ENCODE results near the gene DNAJA4.
"Not testable (repeated sequence)": the region's sequence is repeated elsewhere in the genome, so short reads cannot be mapped to it uniquely, and the experiment has no call there.

The DNAJA4 gene

DNA sequence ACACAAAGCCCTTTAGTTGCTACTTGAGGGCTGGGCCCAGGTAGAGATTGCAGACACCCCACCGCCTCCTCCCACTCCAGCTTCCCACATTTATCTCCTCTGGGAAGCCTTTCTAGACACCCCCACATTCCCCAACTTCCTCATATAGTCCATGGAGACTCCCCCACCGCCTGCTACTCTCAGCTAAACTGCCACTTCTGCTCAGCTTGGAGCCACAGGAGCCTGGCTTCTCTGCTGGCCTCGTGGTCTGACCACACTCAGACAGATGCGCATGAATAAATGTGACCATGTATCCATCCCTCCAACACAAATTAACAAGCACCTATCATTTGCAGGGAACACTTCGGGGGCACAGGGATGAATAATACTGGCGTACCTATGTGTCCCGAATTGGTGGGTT lies 19.5 kb upstream of the DNAJA4 start:
- DNase-seq, result no peak

DNA sequence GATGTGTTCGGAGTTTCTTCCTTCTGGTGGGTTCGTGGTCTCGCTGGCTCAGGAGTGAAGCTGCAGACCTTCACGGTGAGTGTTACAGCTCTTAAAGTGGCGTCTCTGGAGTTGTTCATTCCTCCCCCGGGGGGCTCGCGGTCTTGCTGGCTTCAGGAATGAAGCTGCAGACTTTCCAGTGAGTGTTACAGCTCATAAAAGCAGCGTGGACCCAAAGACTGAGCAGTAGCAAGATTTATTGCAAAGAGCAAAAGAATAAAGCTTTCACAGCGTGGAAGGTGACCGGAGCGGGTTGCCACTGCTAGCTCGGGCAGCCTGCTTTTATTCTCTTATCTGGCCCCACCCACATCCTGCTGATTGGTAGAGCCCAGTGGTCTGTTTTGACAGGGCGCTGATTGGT lies 19.0 kb upstream of the DNAJA4 start:
- not testable (repeated sequence) for DNase-seq

DNA sequence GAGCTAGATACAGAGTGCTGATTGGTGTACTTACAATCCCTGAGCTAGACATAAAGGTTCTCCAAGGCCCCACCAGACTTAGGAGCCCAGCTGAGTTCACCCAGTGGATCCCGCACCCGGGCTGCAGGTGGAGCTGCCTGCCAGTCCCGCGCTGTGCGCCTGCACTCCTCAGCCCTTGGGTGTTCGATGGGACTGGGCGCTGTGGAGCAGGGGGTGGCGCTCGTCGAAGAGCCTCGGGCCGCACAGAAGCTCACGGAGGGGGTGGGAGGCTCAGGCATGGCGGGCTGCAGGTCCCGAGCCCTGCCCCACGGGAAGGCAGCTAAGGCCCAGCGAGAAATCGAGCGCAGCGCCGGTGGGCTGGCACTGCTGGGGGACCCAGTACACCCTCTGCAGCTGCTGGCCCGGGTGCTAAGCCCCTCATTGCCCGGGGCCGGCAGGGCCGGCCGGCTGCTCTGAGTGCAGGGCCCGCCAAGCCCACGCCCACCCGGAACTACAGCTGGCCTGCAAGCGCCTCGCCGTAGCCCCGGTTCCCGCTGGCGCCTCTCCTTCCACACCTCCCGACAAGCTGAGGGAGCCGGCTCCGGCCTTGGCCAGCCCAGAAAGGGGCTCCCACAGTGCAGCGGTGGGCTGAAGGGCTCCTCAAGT lies 18.3 kb upstream of the DNAJA4 start:
- not testable (repeated sequence) for DNase-seq

DNA sequence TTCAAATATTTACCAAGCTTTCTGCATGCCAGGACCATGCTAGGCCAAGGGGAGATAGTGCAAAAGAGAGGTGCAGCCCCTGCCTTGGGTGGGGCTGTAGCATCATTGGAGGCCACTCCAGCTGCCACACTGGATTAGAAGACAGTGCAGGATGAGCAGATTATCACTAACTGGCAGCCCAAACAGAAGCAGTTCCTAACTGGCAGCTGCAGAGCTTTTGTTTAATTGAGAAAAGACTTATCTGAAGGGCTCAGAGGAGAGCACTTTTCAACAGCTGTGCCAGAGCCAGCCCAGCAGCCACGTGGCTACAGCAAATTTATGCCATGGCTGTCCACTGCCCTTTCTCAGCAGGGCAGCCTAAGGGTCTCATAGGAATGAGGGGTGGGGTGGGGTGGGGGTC lies 16.5 kb upstream of the DNAJA4 start:
- no peak for DNase-seq

DNA sequence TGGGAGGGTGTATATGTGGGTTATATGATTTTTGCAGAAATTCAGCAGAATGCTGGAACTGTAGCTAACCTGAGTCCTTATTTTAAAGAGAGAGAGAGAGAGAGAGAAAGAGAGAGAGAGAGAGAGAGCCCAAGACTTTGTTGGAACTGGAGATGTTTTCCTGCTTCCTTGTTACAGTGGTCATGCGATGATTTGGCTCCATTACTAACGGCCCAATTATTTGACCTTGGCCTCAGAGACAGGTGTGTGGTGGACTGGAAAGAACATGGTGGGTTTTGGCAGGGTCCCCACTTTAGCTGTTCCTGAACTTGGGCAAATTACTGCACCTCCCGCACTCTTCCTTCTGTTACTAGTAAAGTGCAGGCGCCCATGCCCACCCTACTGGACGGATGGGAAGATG lies 15.2 kb upstream of the DNAJA4 start:
- DNase-seq, result no peak

DNA sequence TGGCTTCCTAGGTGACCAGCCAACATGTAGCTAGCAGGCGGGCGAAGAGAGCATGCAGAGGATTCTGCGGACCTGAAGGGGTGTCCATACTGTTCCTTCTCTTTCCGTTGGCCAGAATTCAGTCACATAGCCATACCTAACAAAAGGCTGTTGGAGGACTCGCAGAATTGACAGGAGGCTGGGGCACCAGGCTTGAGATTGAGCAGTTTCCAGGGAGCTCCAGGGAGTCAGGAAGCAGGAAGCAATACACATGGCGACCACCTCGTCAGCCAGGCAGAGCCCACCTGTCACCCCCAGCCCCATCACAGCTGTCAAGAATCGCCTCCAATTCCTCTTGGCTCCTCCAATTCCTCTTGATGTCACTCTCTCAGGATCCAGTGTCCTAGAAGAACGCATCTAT lies 13.2 kb upstream of the DNAJA4 start:
- DNase-seq, result no peak

DNA sequence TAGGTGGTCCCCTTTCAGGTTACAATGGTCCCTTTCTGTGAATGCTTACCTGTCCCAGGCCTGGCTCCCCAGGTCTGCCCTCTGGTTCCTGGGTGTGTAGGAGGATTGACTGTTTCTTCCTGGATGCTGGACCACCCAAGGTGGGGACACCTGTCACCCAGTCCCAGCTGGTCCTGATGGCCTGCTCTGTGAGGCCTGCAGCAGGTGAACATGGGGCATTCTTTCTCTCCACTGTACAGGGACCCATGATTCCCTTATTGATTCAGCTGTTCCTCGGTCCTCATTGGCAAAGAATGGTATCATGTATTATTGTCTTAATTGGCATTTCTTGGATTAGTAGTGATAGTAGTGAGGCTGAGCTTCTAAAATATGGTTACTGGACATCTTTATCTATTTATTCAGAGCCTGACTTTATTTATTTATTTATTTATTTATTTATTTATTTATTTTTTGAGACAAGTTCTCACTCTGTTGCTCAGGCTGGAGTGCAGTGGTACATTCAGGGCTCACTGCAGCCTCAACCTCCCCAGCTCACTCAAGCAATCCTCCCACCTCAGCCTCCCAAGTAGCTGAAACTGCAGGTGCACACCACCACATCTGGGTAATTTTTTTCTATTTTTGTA lies 8.8 kb upstream of the DNAJA4 start:
- DNase-seq, result no peak

DNA sequence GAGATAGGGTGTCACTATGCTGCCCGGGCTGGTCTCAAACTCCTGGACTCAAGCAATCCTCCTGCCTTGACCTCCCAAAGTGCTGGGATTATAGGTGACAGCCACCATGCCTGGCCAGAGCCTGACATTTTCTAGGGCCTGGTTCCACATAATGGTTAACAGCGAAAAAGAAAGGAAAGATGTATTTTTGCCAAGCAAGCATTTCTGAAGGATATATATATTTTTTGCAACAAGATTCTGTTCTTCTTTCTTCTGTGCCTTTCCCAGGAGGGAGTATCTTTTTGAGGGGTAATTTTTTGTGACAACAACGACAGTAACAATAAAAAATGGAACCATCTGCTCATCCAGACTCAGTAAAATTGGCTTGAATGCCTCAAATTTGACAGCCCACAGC lies 8.3 kb upstream of the DNAJA4 start:
- no peak for DNase-seq

DNA sequence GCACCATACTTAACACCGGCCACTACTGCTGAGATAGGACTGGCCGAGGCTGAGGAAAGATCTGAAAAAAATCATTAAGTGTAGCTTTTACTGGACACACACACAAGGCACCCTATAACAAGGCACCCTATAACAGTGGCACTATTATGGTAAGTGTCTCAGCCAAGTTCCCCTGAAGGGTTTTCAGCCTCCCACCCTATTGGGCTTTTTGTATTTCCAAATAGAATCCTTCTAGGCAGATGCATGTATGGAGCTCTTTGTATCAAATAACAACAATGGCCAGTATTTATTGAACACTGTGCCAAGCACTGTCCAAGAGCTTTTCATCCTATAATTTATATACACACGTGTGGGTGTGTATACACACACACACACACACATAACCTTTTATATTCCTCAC lies 6.7 kb upstream of the DNAJA4 start:
- DNase-seq, result no peak

DNA sequence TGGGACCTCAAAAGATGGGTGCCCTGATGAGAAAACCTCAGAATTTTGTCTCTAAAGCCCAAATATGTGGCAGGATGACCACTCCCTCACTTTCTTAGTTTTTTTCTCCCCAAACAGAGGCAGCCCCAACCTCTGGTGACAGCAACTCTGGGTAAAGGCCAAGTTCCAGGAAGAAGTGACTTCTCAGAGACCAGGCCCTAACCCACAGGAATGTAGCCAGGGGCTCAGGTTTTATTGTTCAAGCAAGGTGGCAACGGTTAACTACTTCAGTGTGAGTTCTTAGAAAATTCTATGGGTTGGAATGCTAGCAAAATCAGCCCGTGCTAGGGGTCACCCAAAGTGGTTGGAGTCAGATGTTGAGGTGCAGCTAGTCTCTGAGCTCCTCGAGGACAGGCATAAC lies 5.1 kb upstream of the DNAJA4 start:
- DNase-seq, result no peak

DNA sequence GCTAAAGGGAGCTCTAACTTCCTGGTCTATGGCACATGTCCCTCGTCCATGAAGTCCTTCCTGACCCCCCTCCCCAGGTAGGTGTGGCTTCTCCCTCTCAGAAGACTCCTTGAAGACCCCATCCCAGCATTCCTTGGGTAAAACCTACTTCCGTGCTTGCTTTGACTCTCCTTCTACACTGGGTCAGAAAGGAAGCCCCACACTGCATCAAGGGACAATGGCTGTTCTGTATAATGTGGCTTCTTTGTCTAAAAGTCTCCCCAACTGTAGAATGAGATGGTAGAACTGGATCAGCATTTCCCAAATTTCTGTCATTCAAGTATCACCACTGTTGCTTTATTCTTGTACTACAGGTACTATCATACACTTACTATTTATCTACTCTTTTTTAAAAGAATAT lies 3.9 kb upstream of the DNAJA4 start:
- DNase-seq, result no peak

DNA sequence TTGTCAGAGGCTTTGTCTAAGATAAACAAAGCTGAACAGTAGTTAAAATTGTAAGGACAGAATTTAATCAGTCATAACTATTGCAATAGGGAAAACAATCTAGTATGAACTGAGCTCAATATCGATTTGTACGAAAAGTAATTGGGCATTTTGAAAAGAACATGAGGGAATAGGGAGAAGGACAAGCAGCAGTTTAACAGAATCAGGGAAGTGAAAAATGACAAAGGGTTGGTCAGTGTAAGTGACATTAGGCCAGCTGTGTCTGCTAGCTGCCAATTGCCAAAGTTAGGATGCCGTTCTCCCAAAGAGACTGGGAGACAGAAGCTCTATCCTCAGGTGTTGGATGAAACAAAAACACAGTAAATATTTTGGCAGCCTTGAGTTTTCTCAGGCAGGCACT lies 3.3 kb upstream of the DNAJA4 start:
- no peak for DNase-seq

DNA sequence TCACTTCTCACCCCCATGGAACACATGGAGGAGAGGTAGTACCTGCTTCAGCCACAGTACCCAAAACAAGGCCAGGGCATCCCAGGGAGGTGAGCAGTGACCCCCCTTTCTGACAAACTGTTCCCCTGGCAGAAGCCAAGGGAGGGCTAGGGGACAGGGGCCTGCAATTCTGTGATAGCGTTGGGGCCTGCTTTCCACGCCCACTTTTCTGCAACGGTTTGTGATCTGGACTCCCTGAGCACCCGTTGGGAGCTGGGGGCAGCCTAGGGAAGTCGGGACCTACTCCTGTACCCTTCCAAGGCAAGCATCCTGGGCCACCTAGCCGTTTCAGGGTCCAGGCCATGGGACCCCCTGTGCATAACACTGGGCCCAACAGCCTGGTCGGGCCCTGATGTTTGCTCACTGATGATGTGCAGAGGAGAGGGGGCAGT lies 996 bp upstream of the DNAJA4 start:
- no peak for DNase-seq

DNA sequence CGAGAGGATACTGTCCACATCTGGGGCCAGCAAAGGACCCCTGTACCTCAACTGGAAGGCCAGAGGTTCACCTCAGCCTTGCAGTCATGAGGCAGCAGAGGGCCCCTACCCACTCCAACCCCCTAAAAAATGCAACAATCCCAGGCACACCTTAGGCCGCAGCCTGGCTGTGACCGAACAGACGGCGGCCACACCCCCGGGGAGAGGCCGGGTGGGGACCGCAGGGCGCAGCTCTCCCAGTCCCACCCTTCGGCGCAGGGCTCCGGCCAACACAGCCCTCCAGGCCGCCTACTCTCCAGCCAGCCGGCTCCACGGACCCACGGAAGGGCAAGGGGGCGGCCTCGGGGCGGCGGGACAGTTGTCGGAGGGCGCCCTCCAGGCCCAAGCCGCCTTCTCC lies 457 bp upstream of the DNAJA4 start:
- no peak for DNase-seq

DNA sequence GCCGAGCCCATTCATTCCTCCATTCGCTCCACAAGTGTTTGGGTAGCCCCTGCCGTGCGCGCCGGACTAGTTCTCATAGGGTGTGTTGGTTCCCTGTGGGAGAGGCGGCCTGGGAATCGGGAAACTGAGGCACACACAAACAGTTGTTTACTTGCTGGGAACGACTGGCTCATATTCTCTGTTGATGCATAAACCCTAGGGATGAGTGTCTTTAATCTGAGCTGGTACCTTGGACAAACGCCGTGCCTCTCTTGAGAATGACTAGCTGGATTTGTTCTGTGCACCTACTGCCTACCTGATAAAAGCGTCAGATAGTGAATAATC lies 737 bp downstream of the DNAJA4 start:
- no peak for DNase-seq

DNA sequence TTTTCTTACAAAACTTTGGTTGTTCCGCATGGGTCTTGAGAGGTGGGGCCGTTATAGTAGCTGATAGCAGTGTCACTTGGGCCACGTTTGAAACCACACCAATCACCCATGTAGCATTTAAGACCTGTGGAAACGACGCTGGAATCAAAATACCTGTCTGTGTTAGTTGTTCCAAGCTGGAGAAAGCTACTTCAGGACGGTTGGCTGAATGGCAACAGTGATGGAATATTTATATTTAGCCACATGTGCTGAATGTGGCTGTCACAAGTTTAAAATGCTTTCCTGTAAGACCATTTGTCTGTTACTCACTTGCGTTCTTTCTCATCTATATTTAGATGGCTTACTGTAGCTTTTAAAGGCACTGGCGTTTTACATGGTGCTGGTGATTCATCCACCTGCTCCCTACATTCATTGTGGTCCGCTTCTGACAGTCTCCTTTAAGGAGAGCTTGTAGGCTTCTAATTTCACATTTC lies 1.4 kb downstream of the DNAJA4 start:
- DNase-seq, result no peak

DNA sequence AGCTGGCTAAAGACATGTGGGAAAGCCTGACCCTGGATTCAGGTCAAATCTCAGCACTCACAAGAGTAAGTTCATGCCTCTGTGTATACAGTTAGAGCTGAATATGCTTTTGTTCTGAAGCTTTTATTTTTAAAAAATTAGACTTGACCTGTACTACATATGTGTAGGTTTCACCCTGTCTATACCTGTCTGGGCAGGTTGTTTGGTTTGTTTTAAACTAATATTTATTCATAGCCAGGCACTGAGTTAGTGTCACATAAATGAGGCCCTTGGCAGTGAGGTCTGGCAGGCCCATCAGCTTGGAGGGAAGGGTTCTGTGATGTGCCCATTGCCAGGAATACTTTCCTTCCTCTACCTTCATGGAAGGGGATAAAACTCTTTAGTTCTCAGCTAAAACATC lies 1.9 kb downstream of the DNAJA4 start:
- DNase-seq, result no peak

DNA sequence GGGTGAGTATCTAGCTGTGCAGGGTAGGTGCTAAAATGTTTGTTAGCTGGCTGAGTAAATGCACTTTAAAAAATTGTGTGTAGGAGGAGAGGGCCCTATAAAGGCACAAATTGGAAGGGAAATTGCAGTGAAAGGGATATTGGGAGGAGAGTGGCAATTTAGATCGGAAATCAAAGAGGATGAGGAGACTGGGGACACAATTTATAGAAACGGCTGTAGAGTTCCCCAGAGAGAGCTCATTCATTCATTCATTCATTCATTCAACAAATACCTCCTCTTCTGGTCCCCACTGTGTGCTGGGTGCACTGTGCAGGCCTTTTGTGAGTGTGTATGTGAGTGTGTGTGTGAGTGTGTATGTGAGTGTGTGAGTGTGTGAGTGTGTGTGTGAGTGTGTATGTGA lies 2.4 kb downstream of the DNAJA4 start:
- DNase-seq, result no peak

DNA sequence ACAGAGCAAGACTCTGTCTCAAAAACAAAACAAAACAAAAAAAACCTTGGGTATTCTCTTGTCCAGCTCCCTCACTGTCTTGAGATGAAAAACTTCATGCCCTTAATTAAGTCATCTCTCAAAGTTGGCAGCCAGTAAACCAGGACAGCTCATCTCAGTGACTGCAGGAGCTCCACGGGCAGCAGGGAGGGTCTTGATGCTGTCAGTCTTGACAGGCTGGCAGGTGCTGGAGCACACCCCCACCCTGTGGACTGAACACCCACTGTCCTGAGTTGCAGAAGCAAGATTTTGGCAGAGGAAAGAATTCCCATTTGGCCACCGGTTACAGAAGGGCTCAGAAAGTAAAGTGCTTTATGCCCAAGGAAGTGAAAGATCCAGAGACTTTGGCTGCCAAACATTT lies 8.0 kb downstream of the DNAJA4 start:
- no peak for DNase-seq

DNA sequence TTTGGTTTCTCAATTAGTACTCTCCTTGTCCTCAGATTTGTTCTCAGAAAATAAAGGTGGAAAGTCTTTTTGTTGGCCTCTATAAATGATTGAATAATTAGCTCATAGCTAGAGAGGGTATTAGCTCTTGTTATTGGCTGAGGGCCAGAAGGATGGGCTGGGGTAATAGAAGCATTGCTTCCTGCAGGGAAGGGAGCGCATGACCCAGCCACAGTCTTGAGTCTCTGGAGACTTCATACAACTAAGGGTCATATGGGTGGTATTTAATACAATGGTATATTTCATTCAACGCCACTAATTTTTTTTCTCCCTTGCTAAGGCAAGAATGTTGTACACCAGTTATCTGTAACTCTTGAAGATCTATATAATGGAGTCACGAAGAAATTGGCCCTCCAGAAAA lies 8.4 kb downstream of the DNAJA4 start:
- no peak for DNase-seq

DNA sequence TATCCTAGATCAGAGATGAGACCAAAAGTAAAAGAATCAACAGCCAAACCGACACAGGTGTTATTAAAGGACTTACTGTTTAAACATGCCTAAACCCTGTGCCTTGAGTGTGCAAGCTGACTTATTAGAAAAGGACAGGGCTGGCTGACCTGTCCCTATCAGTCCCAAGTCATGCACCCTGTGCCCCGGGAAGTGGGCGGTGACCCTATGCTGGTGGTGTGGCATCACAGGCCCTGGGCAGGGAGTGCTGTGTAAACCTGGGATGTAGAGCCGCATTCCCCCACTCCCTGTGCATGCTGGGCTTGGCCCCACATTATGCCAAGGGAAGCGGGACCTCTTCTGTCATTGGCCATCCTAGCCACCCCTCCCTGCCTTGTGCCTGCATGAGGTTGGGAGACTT lies 10.6 kb downstream of the DNAJA4 start:
- no peak for DNase-seq

DNA sequence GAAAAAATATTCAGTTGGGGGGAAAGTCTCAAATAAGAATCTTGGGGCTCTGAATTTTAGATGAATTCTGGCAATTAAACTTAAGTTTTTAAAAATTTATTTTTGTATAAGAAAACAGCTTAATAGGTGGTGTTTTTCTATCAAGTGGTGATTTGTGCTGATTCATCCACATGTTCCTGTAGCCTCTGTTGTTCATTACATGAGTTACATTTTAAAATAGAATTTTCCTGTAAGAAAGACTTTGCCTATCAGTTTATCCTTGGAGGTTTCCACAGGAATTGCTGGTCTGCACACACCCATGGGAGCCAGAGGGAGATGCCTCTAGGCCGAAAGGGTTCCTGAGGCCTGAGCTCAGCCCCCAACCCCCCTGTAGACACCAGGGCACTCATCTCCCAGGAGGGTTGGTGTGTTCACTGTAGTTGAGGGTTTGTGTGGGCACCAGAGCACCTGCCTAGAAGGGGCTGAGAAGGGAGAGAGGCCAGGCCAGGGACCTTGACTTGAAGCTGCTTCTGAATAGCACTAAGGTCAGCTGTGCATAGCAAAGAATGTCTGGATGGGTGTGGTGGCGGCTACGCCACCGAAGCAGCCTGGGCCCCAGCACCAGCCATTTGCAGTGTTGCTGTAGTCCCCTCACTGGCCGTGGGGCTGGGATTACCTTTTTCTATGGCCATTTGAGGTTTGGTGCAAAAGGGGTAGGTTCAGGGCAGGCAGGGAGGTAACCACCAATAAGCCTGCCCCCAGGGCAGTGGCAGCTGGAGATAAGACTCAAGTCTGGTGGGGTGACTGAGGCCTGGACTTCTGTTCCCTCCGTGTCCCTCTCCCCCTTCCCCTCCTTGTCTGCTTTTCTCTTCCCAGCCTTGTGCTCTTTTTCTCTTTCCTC lies 11.9 kb downstream of the DNAJA4 start:
- no peak for DNase-seq

DNA sequence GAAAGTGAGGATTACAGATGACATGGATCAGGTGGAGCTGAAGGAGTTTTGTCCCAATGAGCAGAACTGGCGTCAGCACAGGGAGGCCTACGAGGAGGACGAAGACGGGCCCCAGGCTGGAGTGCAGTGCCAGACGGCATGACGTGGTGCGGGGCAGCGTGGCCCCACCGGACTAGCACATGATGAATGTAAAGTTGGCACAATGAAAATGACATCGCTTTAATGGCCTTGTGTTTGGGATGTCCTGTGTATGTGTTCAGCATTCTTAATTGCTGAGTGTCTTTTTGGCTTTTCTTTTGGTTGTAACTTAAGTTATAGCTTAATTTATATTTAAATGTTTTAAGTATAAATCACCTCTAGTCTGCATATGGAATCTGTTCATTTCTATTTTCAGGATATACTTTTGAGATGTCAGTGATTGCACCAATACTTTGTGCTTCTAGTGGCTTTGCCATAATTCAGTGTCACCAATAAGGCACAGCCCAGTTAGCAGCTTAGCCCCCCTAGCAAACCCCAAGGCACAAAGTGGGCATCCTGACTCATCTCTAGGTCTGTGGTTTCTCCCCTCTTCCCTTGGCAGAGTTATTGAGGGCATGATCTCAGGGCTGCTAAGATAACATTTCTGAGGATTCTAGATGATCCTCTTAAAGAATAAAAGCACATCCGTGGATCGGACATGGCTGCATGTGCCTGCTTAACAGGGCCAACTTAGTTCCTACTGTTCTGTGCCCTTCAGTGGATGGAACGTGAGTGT lies 16.1 kb downstream of the DNAJA4 start:
- no peak for DNase-seq

DNA sequence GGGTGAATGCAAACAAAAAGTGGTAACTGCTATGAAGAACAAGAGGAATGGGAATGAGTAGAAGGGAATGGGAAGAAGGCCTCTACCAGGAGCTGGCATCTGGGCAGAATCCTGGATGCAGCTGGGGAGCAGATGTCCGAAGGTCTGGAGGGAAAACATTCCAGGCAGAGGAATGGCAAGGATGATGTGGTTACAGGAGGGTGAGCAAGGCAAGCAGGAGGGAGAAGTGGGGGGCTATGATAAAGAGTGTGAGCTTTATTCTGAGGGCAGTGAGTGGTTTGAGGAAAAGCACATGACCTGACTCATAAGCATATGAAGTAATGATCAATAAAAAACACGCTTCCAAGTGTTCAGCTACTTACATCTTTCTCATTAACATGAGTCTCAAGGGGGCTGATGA lies 18.0 kb downstream of the DNAJA4 start:
- no peak for DNase-seq

Measured in NCI-H526 treated with DMSO at 0.1 percent for 48 hours (cell line).